GM19397 (cell line): ENCODE results near the gene NOVA1.

ENCODE experiments used
- ATAC-seq: cut with Tn5 transposase; IDR thresholded peaks from one replicate; pipeline ENCODE4 v1.9.1; 2021; ENCODE audit warnings: mild to moderate bottlenecking, moderate library complexity; ENCODE audit not compliant: unreplicated experiment

NOVA1 gene

GRCh38 chr14:26594756-26595545, 2.9 kb downstream of the NOVA1 start:
- ATAC-seq, result no peak

GRCh38 chr14:26594148-26594547, 3.7 kb downstream of the NOVA1 start:
- no peak for ATAC-seq

- ATAC-seq, result no peak
These were observed 4.5 kb downstream of the NOVA1 start for GRCh38 chr14:26593357-26593756.

GRCh38 chr14:26589925-26590324, 7.9 kb downstream of the NOVA1 start:
- ATAC-seq, result no peak

- no peak for ATAC-seq
These were observed 20.1 kb downstream of the NOVA1 start for GRCh38 chr14:26577711-26578110.

GRCh38 chr14:26554069-26554772, 43.6 kb downstream of the NOVA1 start:
- no peak for ATAC-seq

GRCh38 chr14:26549571-26549970, 48.3 kb downstream of the NOVA1 start:
- ATAC-seq, result no peak

GRCh38 chr14:26548406-26548805, 49.4 kb downstream of the NOVA1 start:
- ATAC-seq, result no peak

GRCh38 chr14:26538176-26538575, 59.7 kb downstream of the NOVA1 start:
- ATAC-seq, result no peak

GRCh38 chr14:26531894-26532293, 65.9 kb downstream of the NOVA1 start:
- no peak for ATAC-seq

GRCh38 chr14:26528415-26529182, 69.2 kb downstream of the NOVA1 start:
- ATAC-seq, result no peak

- ATAC-seq, result no peak
These were observed 70.7 kb downstream of the NOVA1 start for GRCh38 chr14:26527095-26527494.

GRCh38 chr14:26526137-26526536, 71.7 kb downstream of the NOVA1 start:
- ATAC-seq, result no peak

GRCh38 chr14:26525085-26525484, 72.7 kb downstream of the NOVA1 start:
- no peak for ATAC-seq

GRCh38 chr14:26522967-26523366, 74.9 kb downstream of the NOVA1 start:
- ATAC-seq, result no peak

GRCh38 chr14:26517771-26518170, 80.1 kb downstream of the NOVA1 start:
- no peak for ATAC-seq

GRCh38 chr14:26500028-26500427, 97.8 kb downstream of the NOVA1 start:
- ATAC-seq, result no peak

GRCh38 chr14:26499546-26499945, 98.3 kb downstream of the NOVA1 start:
- no peak for ATAC-seq

GRCh38 chr14:26486922-26487321, 110.9 kb downstream of the NOVA1 start:
- no peak for ATAC-seq

GRCh38 chr14:26484562-26484961, 113.3 kb downstream of the NOVA1 start:
- no peak for ATAC-seq

GRCh38 chr14:26478967-26479366, 118.9 kb downstream of the NOVA1 start:
- ATAC-seq, result no peak

GRCh38 chr14:26466862-26467261, 131.0 kb downstream of the NOVA1 start:
- ATAC-seq, result no peak
